ENCODE data around the gene C12orf56.

DNA sequence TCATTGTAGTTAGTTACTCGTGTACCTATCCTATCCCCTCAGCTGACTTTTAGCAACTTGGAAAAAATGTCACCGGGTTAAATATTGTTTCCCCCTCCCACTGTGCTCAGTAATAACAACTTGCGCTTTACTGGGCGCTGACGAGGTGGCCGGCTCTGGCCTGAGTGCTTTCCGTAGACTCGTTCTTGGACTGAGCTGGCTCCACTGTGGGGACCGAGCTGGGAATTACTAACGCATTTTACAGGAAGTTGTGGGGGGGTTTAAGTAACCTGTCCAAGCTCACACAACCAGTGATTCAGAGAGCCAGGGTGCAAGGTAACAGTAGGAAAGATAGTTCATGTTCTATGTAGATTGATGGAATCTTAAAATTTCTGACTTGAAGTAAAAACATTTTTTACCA lies 86.0 kb downstream of the C12orf56 start:
- TF ChIP-seq, protein P1, sequence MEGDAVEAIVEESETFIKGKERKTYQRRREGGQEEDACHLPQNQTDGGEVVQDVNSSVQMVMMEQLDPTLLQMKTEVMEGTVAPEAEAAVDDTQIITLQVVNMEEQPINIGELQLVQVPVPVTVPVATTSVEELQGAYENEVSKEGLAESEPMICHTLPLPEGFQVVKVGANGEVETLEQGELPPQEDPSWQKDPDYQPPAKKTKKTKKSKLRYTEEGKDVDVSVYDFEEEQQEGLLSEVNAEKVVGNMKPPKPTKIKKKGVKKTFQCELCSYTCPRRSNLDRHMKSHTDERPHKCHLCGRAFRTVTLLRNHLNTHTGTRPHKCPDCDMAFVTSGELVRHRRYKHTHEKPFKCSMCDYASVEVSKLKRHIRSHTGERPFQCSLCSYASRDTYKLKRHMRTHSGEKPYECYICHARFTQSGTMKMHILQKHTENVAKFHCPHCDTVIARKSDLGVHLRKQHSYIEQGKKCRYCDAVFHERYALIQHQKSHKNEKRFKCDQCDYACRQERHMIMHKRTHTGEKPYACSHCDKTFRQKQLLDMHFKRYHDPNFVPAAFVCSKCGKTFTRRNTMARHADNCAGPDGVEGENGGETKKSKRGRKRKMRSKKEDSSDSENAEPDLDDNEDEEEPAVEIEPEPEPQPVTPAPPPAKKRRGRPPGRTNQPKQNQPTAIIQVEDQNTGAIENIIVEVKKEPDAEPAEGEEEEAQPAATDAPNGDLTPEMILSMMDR (IDR thresholded peaks at IDR 0.05; ENCODE audit: poor library complexity, severe bottlenecking), result no peak
- TF ChIP-seq EZH2 (IDR thresholded peaks at IDR 0.05; ENCODE audit: borderline replicate concordance, insufficient read depth, low read length, poor library complexity, severe bottlenecking) (no peak), MXI1 (conservative IDR thresholded peaks at IDR 0.05; ENCODE audit: poor library complexity, severe bottlenecking) (no peak), RAD21 (conservative IDR thresholded peaks at IDR 0.05) (no peak), TAF1 (IDR thresholded peaks at IDR 0.05; ENCODE audit: low read depth) (no peak)
- TF ChIP-seq, protein P2, sequence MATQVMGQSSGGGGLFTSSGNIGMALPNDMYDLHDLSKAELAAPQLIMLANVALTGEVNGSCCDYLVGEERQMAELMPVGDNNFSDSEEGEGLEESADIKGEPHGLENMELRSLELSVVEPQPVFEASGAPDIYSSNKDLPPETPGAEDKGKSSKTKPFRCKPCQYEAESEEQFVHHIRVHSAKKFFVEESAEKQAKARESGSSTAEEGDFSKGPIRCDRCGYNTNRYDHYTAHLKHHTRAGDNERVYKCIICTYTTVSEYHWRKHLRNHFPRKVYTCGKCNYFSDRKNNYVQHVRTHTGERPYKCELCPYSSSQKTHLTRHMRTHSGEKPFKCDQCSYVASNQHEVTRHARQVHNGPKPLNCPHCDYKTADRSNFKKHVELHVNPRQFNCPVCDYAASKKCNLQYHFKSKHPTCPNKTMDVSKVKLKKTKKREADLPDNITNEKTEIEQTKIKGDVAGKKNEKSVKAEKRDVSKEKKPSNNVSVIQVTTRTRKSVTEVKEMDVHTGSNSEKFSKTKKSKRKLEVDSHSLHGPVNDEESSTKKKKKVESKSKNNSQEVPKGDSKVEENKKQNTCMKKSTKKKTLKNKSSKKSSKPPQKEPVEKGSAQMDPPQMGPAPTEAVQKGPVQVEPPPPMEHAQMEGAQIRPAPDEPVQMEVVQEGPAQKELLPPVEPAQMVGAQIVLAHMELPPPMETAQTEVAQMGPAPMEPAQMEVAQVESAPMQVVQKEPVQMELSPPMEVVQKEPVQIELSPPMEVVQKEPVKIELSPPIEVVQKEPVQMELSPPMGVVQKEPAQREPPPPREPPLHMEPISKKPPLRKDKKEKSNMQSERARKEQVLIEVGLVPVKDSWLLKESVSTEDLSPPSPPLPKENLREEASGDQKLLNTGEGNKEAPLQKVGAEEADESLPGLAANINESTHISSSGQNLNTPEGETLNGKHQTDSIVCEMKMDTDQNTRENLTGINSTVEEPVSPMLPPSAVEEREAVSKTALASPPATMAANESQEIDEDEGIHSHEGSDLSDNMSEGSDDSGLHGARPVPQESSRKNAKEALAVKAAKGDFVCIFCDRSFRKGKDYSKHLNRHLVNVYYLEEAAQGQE (IDR thresholded peaks at IDR 0.05; ENCODE audit: borderline replicate concordance), result no peak

Data from neural cell (in vitro differentiated cells).